Stimulated activated CD4-positive, alpha-beta T cell treated with anti-CD3 and anti-CD28 coated beads, Interleukin-15, amount 100 ng/mL, for 24 hours (primary cell): ENCODE results near the gene PSMA4.
"Not testable (repeated sequence)": the region's sequence is repeated elsewhere in the genome, so short reads cannot be mapped to it uniquely, and the experiment has no call there.

ENCODE experiments used
- DNase-seq: peaks from one replicate; pipeline ENCODE4 v3.0.0-alpha.2; 2020

Gene PSMA4

GRCh38 chr15:78552597-78552996 lies 12.4 kb downstream of the PSMA4 start:
- no peak for DNase-seq

DNA sequence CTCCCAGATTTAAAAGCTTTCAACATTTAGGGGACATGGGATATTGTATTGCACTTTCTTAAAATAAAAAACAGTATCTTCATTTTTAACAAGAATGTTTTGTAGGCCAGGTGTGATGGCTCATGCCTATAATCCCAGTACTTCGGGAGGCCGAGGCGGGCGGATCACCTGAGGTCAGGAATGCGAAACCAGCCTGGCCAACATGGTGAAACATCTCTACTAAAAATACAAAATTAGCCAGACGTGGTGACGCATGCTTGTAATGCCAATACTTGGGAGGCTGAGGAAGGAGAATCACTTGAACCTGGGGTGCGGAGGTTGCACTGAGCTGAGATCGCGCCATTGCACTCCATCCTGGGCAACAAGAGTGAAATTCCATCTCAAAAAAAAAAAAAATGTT lies 20.0 kb downstream of the PSMA4 start:
- DNase-seq: not testable (repeated sequence)

- no peak for DNase-seq
Observed at GRCh38 chr15:78561490-78561889, 21.2 kb downstream of the PSMA4 start.

- no peak for DNase-seq
Observed at GRCh38 chr15:78563092-78563491, 22.8 kb downstream of the PSMA4 start.

DNA sequence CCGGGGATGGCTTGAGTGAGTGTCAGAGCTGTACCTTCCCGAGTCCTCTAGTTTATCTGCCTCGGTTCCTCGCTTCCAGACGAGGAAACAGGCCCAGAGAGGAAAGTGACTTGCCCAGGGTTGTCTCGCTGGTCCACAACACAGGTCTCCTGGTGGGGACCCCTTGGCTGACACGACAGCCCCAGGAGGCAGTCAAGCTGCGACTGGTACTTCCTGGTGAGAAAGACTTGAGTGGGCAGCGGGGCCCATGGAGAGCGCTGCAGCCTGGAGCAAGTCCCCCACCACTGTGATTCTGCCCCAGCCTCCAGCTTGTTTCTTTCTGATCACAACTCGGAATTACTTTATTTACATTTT lies 24.5 kb downstream of the PSMA4 start:
- DNase-seq: no peak

GRCh38 chr15:78565097-78565950 lies 25.1 kb downstream of the PSMA4 start, which contains the start of gene CHRNA5:
Gene CHRNA5, plus strand, starts transcription at chr15:78565520. Its CDS starts 200 bp downstream, at chr15:78565720.
- peak; percentile 96 for DNase-seq

DNA sequence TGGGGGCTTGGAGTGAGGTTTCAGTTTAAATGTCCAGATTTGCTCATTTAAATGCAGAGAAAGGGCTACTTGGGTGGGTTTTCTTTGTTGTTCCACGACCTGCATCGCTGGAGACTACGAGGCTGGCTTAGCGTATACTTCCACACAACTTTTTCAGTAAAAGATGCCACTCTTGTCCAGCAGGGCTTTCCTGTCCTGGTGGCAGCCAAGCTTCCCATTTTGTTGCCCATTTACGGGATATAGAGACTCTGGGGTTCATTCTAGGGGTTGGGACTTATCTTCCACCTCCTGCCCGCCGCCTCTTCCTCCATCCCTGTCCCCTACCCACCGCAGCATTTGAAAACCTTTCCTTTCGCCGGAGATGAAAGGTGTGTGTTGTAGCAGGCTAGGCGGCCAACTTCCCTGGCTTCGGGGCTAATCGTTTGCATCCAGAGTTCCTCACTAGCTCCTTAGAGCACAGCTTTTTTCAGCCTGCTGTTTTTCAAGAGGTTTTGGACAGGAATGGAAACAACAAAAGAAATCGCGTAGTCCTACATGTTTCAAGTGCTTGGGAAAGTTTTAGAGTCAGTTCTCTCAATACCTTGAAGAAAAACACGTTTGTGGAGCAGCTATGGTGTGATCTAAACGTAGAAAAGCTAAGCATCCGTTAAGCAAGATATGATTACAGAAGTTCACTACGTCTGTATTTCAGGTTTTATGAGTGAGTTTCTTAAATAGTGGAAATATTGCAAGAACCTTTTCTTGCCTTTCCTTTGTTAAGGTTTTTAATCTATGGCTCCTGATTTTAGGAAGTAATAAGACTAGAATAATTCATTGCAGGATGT lies 25.9 kb downstream of the PSMA4 start:
- peak; percentile 15 for DNase-seq

- DNase-seq: no peak
Observed at GRCh38 chr15:78567531-78567930, 27.3 kb downstream of the PSMA4 start.

DNA sequence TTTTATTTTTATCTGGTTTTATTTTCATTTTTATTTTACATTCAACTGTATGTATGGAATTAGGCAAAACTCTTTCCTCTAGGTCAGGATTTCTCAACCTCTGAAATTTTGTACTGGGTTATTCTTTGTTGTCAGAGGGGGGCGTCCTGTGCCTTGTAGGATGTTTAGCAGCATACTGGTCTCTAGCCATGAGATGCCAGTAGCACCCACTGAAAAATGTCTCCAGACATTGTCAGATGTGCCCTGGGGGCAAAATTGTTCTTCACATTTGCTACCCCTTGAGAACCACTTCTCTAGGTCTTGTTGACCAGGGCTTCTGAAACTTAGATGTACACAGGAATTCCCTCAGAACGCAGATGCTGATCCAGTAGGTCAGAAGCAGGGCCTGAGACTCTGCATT lies 30.5 kb downstream of the PSMA4 start:
- DNase-seq: no peak

- DNase-seq: no peak
Observed at GRCh38 chr15:78571382-78571781, 31.1 kb downstream of the PSMA4 start.

DNA sequence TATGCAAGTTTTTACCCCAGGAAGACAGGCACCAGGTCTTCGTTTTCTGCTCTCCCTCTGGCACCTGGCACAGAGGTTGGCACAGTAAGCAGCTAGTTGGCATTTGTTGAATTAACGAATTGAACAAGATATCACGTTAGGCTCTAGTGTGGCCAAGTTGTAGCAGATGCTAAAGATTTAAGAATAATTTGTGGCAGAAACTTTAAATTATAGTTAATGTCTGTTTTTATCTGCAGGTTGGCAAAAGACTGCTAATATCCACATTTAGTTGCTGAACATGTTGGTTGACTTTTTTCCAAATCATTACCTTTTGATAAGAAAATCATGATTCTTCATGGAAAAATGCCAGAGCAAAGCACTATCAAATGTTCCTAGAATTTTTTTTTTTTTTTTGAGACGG lies 33.2 kb downstream of the PSMA4 start:
- DNase-seq: no peak

GRCh38 chr15:78574944-78575343 lies 34.7 kb downstream of the PSMA4 start:
- no peak for DNase-seq

DNA sequence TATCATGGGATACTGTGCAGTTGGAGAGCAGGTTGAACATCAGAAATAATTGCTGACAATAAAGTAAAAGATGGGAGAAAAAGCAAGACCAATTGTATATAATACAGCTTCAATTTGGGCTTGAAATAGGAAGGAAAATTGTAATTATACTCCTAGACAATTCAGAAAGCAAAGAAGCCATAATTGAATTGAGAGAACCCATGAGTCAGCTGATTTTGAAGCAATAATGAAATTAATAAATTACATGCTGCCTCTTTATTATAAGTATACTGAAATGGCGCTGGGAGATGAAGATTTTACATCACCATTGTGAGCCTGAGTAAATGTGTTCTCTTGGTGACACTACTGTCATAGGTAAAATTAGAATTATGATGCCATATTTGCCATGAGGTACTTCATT lies 57.3 kb downstream of the PSMA4 start:
- no peak for DNase-seq

DNA sequence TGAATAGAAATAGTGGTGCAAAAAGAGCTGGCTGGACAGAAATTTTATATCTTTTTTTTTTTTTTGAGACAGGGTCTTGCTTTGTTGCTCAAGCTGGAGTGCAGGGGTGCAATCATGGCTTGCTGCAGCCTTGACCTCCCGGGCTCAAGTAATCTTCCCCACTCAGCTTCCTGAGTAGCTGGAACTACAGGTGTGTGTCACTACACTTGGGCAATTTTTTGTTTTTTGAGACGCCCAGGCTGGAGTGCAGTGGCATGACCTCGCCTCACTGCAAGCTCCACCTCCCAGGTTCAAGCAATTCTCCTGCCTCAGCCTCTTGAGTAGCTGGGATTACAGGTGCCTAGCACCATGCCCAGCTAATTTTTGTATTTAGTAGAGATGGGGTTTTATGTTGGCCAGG lies 58.1 kb downstream of the PSMA4 start:
- no peak for DNase-seq

DNA sequence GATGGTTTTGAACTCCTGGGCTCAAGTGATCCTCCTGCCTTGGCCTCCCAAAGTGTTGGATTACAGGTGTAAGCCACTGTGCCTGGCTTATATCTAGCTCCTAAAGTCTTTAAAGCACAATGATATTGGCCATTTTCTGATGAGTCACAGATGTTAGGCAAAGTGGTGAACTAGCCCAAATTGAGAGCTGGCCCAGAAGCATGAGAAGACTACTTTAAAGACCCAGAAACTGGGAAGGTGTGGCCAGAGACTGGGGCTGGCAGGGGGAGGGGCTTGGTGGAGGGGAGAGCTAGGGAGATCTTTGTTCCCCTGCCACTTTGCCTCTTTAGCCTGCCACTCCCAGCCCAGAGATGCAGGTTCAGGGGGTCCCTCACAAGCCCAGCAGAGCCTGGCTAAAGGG lies 58.9 kb downstream of the PSMA4 start:
- no peak for DNase-seq
